BJ (cell line): ENCODE measurements around the gene ZNF607. TPM values are rescaled to one million over a fixed set of nuclear protein-coding genes. Genes with fewer than 3 reads are reported as not detected.
A peak's percentile ranks its signal among the peaks of the same experiment; 100 is the strongest.

Experiments
- CTCF ChIA-PET: fragments of 350-600 bp; formaldehyde crosslinking; extraction: SDS; loops from one replicate; lab custom pipeline; 2021; ENCODE audit warnings: antibody characterized with exemption, inconsistent platforms; lab: Yijun Ruan, JAX
- POLR2A ChIA-PET: fragments of 300-600 bp; sonication (Branson Sonifier 250); formaldehyde crosslinking; extraction: SDS; loops from one replicate; lab custom pipeline; 2021; ENCODE audit warnings: antibody characterized with exemption; lab: Charles Lee
- DNase-seq: peaks from one replicate; pipeline ENCODE4 v3.0.0-alpha.2; 2011; ENCODE audit warnings: low read depth
- H3K27me3 ChIP-seq: 2 replicates; pipeline ENCODE4 v1.6.0; 2011; ENCODE audit warnings: low read length; ENCODE audit not compliant: control insufficient read depth, insufficient read depth
- H3K36me3 ChIP-seq: 2 replicates; pipeline ENCODE4 v1.5.1; 2011; ENCODE audit warnings: low read length; ENCODE audit not compliant: control insufficient read depth, insufficient read depth
- H3K4me3 ChIP-seq: 2 replicates; pipeline ENCODE4 v1.5.1; 2011; ENCODE audit warnings: low read depth, mild to moderate bottlenecking, control low read depth, low read length
- CTCF ChIP-seq: IDR thresholded peaks from 2 replicates; pipeline ENCODE4 v1.5.1; 2011; ENCODE audit warnings: low read depth, mild to moderate bottlenecking, control low read depth, inconsistent platforms, low read length, moderate library complexity; ENCODE audit not compliant: insufficient read depth
- polyA plus RNA-seq: library from polyadenylated mRNA; depleted of rRNA; stranded (reverse); fragments of >200 nt; gene quantifications from 2 replicates; pipeline ENCODE4 v1.2.3, GENCODE V29; 2011

Gene ZNF607
- polyA plus RNA-seq, 1 experiment: 1.7 TPM

- Histone ChIP-seq H3K36me3 (no peaks in the 10 kb centered on the region), H3K27me3 (no peaks in the 10 kb centered on the region), H3K4me3 (peak overlapping the region; percentile 72)
- DNase-seq: no peak
- CTCF ChIA-PET: interaction anchor here (1.6 kb wide), 1 partner anchor 18 kb away, joined by 3 read pairs; no protein-coding TSS in a partner anchor
- POLR2A ChIA-PET: no interaction called here
- TF ChIP-seq CTCF: no peak
These were observed 335 bp upstream of the ZNF607 start for GRCh38 chr19:37719927-37720265.

GRCh38 chr19:37718304-37718703 lies 1.3 kb downstream of the ZNF607 start:
- ChIA-PET CTCF (no interaction called here), POLR2A (no interaction called here)
- H3K4me3 ChIP-seq: peak overlapping the region; percentile 72
- no peaks in the 10 kb centered on the region for H3K36me3 ChIP-seq
- no peak for DNase-seq
- H3K27me3 ChIP-seq: no peaks in the 10 kb centered on the region
- no peak for TF ChIP-seq CTCF

- H3K4me3 ChIP-seq: no peak overlapping the region
- ChIA-PET POLR2A (no interaction called here), CTCF (no interaction called here)
- DNase-seq: no peak
- no peak for TF ChIP-seq CTCF
- H3K36me3 ChIP-seq: no peaks in the 10 kb centered on the region
- no peaks in the 10 kb centered on the region for H3K27me3 ChIP-seq
These were observed 3.4 kb downstream of the ZNF607 start for GRCh38 chr19:37716140-37716539.

- ChIA-PET POLR2A (no interaction called here), CTCF (interaction anchor here (0.6 to 1.2 kb wide), 2 partner anchors 23 to 528 kb away, joined by 3 read pairs; no protein-coding TSS in a partner anchor)
- Histone ChIP-seq H3K27me3 (no peaks in the 10 kb centered on the region), H3K4me3 (no peak overlapping the region), H3K36me3 (no peaks in the 10 kb centered on the region; the same call in 1 of the 2 replicates)
- DNase-seq: no peak
- TF ChIP-seq CTCF: no peak
These were observed 13.4 kb downstream of the ZNF607 start for GRCh38 chr19:37706052-37706605.

DNA sequence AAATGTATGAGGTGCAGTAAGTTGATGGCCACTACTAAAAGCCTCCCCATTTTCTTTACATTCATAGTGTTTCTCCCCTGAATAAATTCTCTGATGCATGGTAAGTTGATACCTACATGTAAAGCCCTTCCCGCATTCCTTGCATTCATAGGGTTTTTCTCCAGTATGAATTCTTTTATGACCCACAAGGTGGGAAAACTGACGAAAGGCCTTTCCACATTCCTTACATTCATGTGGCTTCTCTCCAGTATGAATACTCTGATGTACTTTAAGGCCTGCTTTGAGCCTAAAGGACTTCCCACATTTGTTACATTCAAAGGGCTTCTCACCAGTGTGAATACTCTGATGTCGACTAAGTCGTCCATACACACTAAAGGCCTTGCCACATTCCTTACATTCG lies 20.5 kb downstream of the ZNF607 start:
- H3K27me3 ChIP-seq: no peaks in the 10 kb centered on the region
- ChIA-PET CTCF (no interaction called here), POLR2A (no interaction called here)
- no peak overlapping the region for H3K4me3 ChIP-seq
- no peak for DNase-seq
- TF ChIP-seq CTCF: no peak
- H3K36me3 ChIP-seq: peaks cover 2% of the 10 kb centered on the region; the same call in 1 of the 2 replicates
